Body of pancreas (tissue), 4 donors: ENCODE data around the gene KCNF1. TPM values are rescaled to one million over a fixed set of nuclear protein-coding genes. Genes with fewer than 3 reads are reported as not detected.

ENCODE experiments used
- ATAC-seq: fragments of 150-250 bp; one replicate; pipeline ENCODE4 v1.9.1; 2016
- DNase-seq, 4 donors: peaks; one replicate each; pipeline ENCODE4 v3.0.0-alpha.2; 2019
- H3K27ac ChIP-seq, 4 donors: fragments of 200-600 bp; sonication (generic); 1 replicate in 3 of 4; 2 replicates in 1 of 4; pipeline versions ENCODE4 v1.5.1 to v1.6.1; 2016 to 2019; ENCODE audit warnings: mild to moderate bottlenecking in 1 of 4, mixed read lengths in 1 of 4, moderate library complexity in 1 of 4
- H3K27me3 ChIP-seq, 2 donors: fragments of 200-600 bp; sonication (generic); one replicate each; pipeline ENCODE4 v1.6.0; 2016; ENCODE audit warnings: mild to moderate bottlenecking in 1 of 2
- H3K36me3 ChIP-seq, 2 donors: fragments of 200-600 bp; sonication (generic); replicated peaks in 1 of 2; 2 replicates each; pipeline ENCODE4 v1.5.1; 2016; ENCODE audit warnings: low read depth in 2 of 2; ENCODE audit not compliant: insufficient read depth in 1 of 2
- H3K4me1 ChIP-seq: fragments of 200-600 bp; sonication (generic); one replicate; pipeline ENCODE4 v1.6.0; 2016
- H3K4me3 ChIP-seq, 2 donors: fragments of 200-600 bp; sonication (generic); 1 replicate in 1 of 2; 2 replicates in 1 of 2; pipeline ENCODE4 v1.5.1; 2016 to 2019
- H3K9me3 ChIP-seq, 3 donors: fragments of 200-600 bp; sonication (generic); 1 replicate in 2 of 3; 2 replicates in 1 of 3; pipeline ENCODE4 v1.5.1; 2016
- CTCF ChIP-seq, 7 experiments: fragments of 450-650 bp in 4 of 7; fragments of 200-600 bp in 3 of 7; sonication (generic) in 3 of 7; IDR thresholded peaks; one replicate each; pipeline ENCODE4 v1.5.1; 2016 to 2019; ENCODE audit warnings: antibody characterized with exemption in 7 of 7
- POLR2A ChIP-seq, 3 donors: fragments of 450-650 bp; IDR thresholded peaks; one replicate each; pipeline ENCODE4 v1.6.1; 2016; ENCODE audit warnings: antibody characterized with exemption in 3 of 3, mild to moderate bottlenecking in 2 of 3
- WGBS, 2 donors: methylation state at CpG; one replicate each; pipeline ENCODE4 v1.1.5; 2017; 5-methylcytosine and 5-hydroxymethylcytosine counted together
- intact Hi-C: fragments of 100-400 bp; cut with DNase I; formaldehyde crosslinking; loops from one replicate; pipeline ENCODE4 v1.15.1; 2023
- total RNA-seq, 2 donors: library from RNA; depleted of rRNA; stranded (reverse); fragments of >200 nt; gene quantifications; one replicate each; pipeline ENCODE4 v1.1.0, GENCODE V29; 2016

The KCNF1 gene
- total RNA-seq, 2 donors from 2014 or later = 5.3 TPM; not detected in 1

GRCh38 chr2:10864861-10865636 lies 46.7 kb upstream of the KCNF1 start:
- Histone ChIP-seq H3K27me3 (no peaks in the 10 kb centered on the region), H3K36me3 (no peaks in the 10 kb centered on the region), H3K4me1 (no peaks in the 10 kb centered on the region), H3K4me3 (no peak overlapping the region), H3K27ac (no peak overlapping the region), H3K9me3 (no peaks in the 10 kb centered on the region)
- TF ChIP-seq CTCF (IDR thresholded peaks at IDR 0.05) = no peak
- TF ChIP-seq POLR2A (IDR thresholded peaks at IDR 0.05) = no peak
- ATAC-seq = no peak
- 67 to 69% methylated on average over 14 of the region's 14 CpGs for WGBS, 2 donors
- DNase-seq = no peak
- intact Hi-C loops = no loop called here

GRCh38 chr2:10865841-10866240 lies 45.9 kb upstream of the KCNF1 start:
- TF ChIP-seq POLR2A (IDR thresholded peaks at IDR 0.05) (no peak), CTCF (IDR thresholded peaks at IDR 0.05) (no peak)
- Histone ChIP-seq H3K4me1 (no peaks in the 10 kb centered on the region), H3K36me3 (no peaks in the 10 kb centered on the region), H3K4me3 (no peak overlapping the region), H3K27ac (no peak overlapping the region), H3K27me3 (no peaks in the 10 kb centered on the region), H3K9me3 (no peaks in the 10 kb centered on the region)
- 63 to 64% methylated on average over 10 of the region's 10 CpGs for WGBS, 2 donors
- DNase-seq (no peak), ATAC-seq (no peak)
- intact Hi-C loops = no loop called here

DNA sequence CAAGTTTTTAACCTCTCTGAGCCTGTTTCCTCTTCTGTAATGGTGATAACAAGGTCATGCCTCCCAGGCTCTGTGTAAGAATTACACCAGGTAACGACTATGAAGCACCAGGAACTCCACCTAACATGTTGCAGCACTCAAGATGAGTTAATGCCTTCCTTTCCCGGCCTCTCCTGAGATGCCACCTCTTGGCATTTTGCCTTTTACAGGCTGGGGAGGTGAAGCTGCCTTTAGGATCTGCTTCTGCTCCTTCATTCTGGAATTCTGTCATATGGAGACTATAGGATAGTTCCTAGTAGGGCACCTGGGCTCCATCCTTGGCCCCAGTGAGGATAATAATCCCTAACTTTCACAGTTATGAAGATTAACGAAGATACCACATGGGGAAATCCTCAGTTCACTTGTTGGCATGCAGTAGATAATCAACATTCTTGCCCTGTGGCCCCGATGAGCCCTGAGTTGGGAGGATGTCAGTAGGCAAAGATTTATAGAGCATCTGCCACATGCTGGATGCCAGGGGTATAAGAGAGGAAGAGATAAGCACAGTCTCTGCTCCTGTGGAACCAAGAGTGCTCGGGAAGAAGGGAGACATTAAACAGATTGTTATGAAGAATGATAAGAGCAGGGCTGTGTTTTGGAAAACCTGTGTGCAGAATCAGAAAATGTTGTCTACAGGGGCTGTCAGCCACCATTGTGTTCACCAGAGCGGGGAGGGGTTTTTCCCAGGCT lies 43.9 kb upstream of the KCNF1 start:
- no peak overlapping the region for H3K27ac ChIP-seq
- H3K4me1 ChIP-seq = no peaks in the 10 kb centered on the region
- no peaks in the 10 kb centered on the region for H3K27me3 ChIP-seq
- H3K36me3 ChIP-seq = no peaks in the 10 kb centered on the region
- DNase-seq (no peak), ATAC-seq (no peak)
- TF ChIP-seq CTCF (IDR thresholded peaks at IDR 0.05) (no peak), POLR2A (IDR thresholded peaks at IDR 0.05) (no peak)
- WGBS, 2 donors = 61 to 79% methylated on average over 6 of the region's 6 CpGs
- H3K4me3 ChIP-seq = no peak overlapping the region
- no peaks in the 10 kb centered on the region for H3K9me3 ChIP-seq
- intact Hi-C loops = no loop called here

GRCh38 chr2:10868465-10869314 lies 43.0 kb upstream of the KCNF1 start:
- Histone ChIP-seq H3K36me3 (no peaks in the 10 kb centered on the region), H3K9me3 (no peaks in the 10 kb centered on the region), H3K27ac (no peak overlapping the region), H3K4me1 (no peaks in the 10 kb centered on the region), H3K4me3 (no peak overlapping the region), H3K27me3 (no peaks in the 10 kb centered on the region)
- intact Hi-C loops = no loop called here
- no peak for DNase-seq
- TF ChIP-seq POLR2A (IDR thresholded peaks at IDR 0.05) (no peak), CTCF (IDR thresholded peaks at IDR 0.05) (no peak)
- WGBS, 2 donors = 83 to 92% methylated on average over 9 to 15 of the region's 15 CpGs
- ATAC-seq = no peak
